GM12878 (cell line): ENCODE measurements around the gene B9D2. TPM values are rescaled to one million over a fixed set of nuclear protein-coding genes. Genes with fewer than 3 reads are reported as not detected.

ENCODE experiments used
- ATAC-seq: fragments of 200-7000 bp; cut with Tn5 transposase; 3 replicates; pipeline ENCODE4 v1.9.1; 2020; ENCODE audit warnings: mild to moderate bottlenecking, moderate library complexity
- BruUV-seq: library from RNA; stranded (reverse); fragments of 400-500 nt; replicated peaks from 2 replicates; lab custom pipeline; 2021; lab: Mats Ljungman, UMichigan
- CTCF ChIA-PET: fragments of 300-600 bp; sonication (Branson Sonifier 250); formaldehyde crosslinking; extraction: SDS; loops from one replicate; lab custom pipeline; 2021; ENCODE audit warnings: inconsistent platforms; lab: Yijun Ruan, JAX
- POLR2A ChIA-PET: fragments of 350-600 bp; formaldehyde crosslinking; extraction: SDS; loops from one replicate; lab custom pipeline; 2021; ENCODE audit warnings: inconsistent platforms; lab: Charles Lee
- RAD21 ChIA-PET: fragments of 300-600 bp; sonication (Branson Sonifier 250); formaldehyde crosslinking; loops from one replicate; lab custom pipeline; 2023; ENCODE audit warnings: antibody characterized with exemption; ENCODE audit not compliant: unreplicated experiment; lab: Charles Lee
- SMC1A ChIA-PET: fragments of 300-600 bp; sonication (Branson Sonifier 250); formaldehyde crosslinking; loops from one replicate; lab custom pipeline; 2023; ENCODE audit not compliant: unreplicated experiment, uncharacterized antibody; lab: Charles Lee
- DNase-seq: peaks from one replicate; pipeline ENCODE4 v3.0.0-alpha.2; 2011; ENCODE audit warnings: low read depth, low spot score
- FAIRE-seq: peaks from 3 replicates; lab custom pipeline; 2011; peaks lifted over from hg19 to GRCh38; lab: Jason Lieb, UNC
- H2AFZ ChIP-seq: 2 replicates; pipeline ENCODE4 v1.6.0; 2011; ENCODE audit warnings: low read depth, low read length, control low read depth; ENCODE audit not compliant: control insufficient read depth
- H3K27ac ChIP-seq: 2 replicates; pipeline ENCODE4 v1.5.1; 2011; ENCODE audit warnings: control low read depth; ENCODE audit not compliant: control insufficient read depth, insufficient read depth
- H3K27me3 ChIP-seq, 2 experiments: replicated peaks in 1 of 2; 2 replicates each; pipeline versions ENCODE4 v1.6.0 to v1.6.1; 2011; ENCODE audit warnings: low read length in 1 of 2; ENCODE audit not compliant: control insufficient read depth in 2 of 2, insufficient read depth in 2 of 2
- H3K36me3 ChIP-seq, 2 experiments: 2 replicates each; pipeline ENCODE4 v1.5.1; 2011; ENCODE audit warnings: low read length in 1 of 2; ENCODE audit not compliant: control insufficient read depth in 2 of 2, insufficient read depth in 2 of 2
- H3K4me1 ChIP-seq: 2 replicates; pipeline ENCODE4 v1.6.1; 2011; ENCODE audit warnings: mild to moderate bottlenecking, low read length, moderate library complexity, mixed read lengths; ENCODE audit not compliant: control insufficient read depth, insufficient read depth
- H3K4me2 ChIP-seq: 2 replicates; pipeline ENCODE4 v1.6.0; 2011; ENCODE audit warnings: control low read depth; ENCODE audit not compliant: control insufficient read depth, insufficient read depth
- H3K4me3 ChIP-seq: fragments of 200-600 bp; sonication (generic); 2 replicates; pipeline ENCODE4 v1.5.1; 2016
- H3K79me2 ChIP-seq: 2 replicates; pipeline ENCODE4 v1.6.0; 2011; ENCODE audit warnings: low read length; ENCODE audit not compliant: control insufficient read depth, insufficient read depth
- H3K9ac ChIP-seq: 2 replicates; pipeline ENCODE4 v1.8.0; 2011; ENCODE audit warnings: low read length, control low read depth, mixed read lengths; ENCODE audit not compliant: control insufficient read depth, insufficient read depth
- H3K9me3 ChIP-seq: replicated peaks from 3 replicates; pipeline ENCODE4 v1.5.1; 2011; ENCODE audit warnings: mild to moderate bottlenecking, low read length; ENCODE audit not compliant: control insufficient read depth, insufficient read depth
- H4K20me1 ChIP-seq: 2 replicates; pipeline ENCODE4 v1.6.0; 2011; ENCODE audit not compliant: control insufficient read depth, insufficient read depth
- ATF7 ChIP-seq: fragments of 450-650 bp; IDR thresholded peaks from 2 replicates; pipeline ENCODE4 v1.6.1; 2016; ENCODE audit warnings: low read depth, mild to moderate bottlenecking
- EZH2 ChIP-seq: IDR thresholded peaks from 2 replicates; pipeline ENCODE4 v1.6.1; 2012; ENCODE audit warnings: low read depth, mild to moderate bottlenecking, control low read depth, inconsistent platforms, low read length, borderline replicate concordance; ENCODE audit not compliant: control insufficient read depth
- HDAC2 ChIP-seq: fragments of 200-600 bp; sonication (generic); IDR thresholded peaks from 2 replicates; pipeline ENCODE4 v1.6.1; 2017
- JUND ChIP-seq: IDR thresholded peaks from 2 replicates; pipeline ENCODE4 v1.6.1; 2012; ENCODE audit warnings: low read depth, mild to moderate bottlenecking, low read length, improper control_type of control experiment, moderate library complexity
- NRF1 ChIP-seq: conservative IDR thresholded peaks from 2 replicates; pipeline ENCODE4 v1.6.1; 2011; ENCODE audit warnings: mild to moderate bottlenecking, low read depth, low read length, improper control_type of control experiment
- RCOR1 ChIP-seq: conservative IDR thresholded peaks from 2 replicates; pipeline ENCODE4 v1.6.1; 2012; ENCODE audit warnings: low read depth, low read length, improper control_type of control experiment
- TCF3 ChIP-seq: IDR thresholded peaks from 2 replicates; pipeline ENCODE4 v1.6.1; 2012; ENCODE audit warnings: low read depth, mild to moderate bottlenecking, low read length, borderline replicate concordance; ENCODE audit not compliant: insufficient read depth
- ZNF207 ChIP-seq: fragments of 450-650 bp; IDR thresholded peaks from 2 replicates; pipeline ENCODE4 v1.6.1; 2014; ENCODE audit warnings: antibody characterized with exemption, mild to moderate bottlenecking, borderline replicate concordance
- ZNF274 ChIP-seq: IDR thresholded peaks from one replicate; pipeline ENCODE4 v1.8.0; 2011; ENCODE audit not compliant: insufficient read length, insufficient read depth
- WGBS: methylation state at CpG from one replicate; pipeline ENCODE4 v1.1.6; 2016; ENCODE audit warnings: low lambda C conversion rate; ENCODE audit not compliant: insufficient replicate concordance, insufficient coverage; ENCODE audit errors: missing lambda C conversion rate; 5-methylcytosine and 5-hydroxymethylcytosine counted together
- in situ Hi-C: fragments of 300-500 bp; cut with MboI; formaldehyde crosslinking; loops from 9 replicates; pipeline ENCODE4 v1.14.3; 2018; ENCODE audit warnings: mixed read lengths
- intact Hi-C: fragments of 100-400 bp; cut with micrococcal nuclease; formaldehyde crosslinking; loops from one replicate; pipeline ENCODE4 v1.14.2; 2022; ENCODE audit not compliant: unreplicated experiment
- polyA plus RNA-seq, 11 experiments: library from polyadenylated mRNA; depleted of rRNA in 4 of 11; unstranded in 6 of 11; stranded (reverse) in 5 of 11; fragments of >200 nt; fragmentation: Nextera tagmentation in 4 of 11; fragmentation: Illumina TruSeq in 1 of 11; extraction: Ambion mirVana in 4 of 11; extraction: Trizol in 1 of 11; gene quantifications; 1 replicate in 1 of 11; 2 replicates in 10 of 11; pipeline versions ENCODE4 v1.2.1 to v1.2.3, GENCODE V29; 2011 to 2016; ENCODE audit warnings: inconsistent platforms in 2 of 11, missing spikeins in 2 of 11, low read depth in 1 of 11
- total RNA-seq, 4 experiments: library from RNA; depleted of rRNA in 3 of 4; stranded (reverse); fragments of >200 nt in 3 of 4; fragmentation: Illumina TruSeq in 1 of 4; extraction: Trizol in 1 of 4; gene quantifications; 2 replicates each; pipeline versions ENCODE4 v1.2.1 to v1.2.3, GENCODE V29; 2013 to 2021
- TF ChIP-seq, protein P1 (sequence below): IDR thresholded peaks from 2 replicates; pipeline ENCODE4 v1.6.1; 2011; ENCODE audit warnings: low read depth, mild to moderate bottlenecking, low read length, moderate library complexity, borderline replicate concordance; ENCODE audit errors: extremely low read depth
- TF ChIP-seq, protein P2 (sequence below): fragments of 450-650 bp; IDR thresholded peaks from 2 replicates; pipeline ENCODE4 v1.6.1; 2016; ENCODE audit warnings: mild to moderate bottlenecking

B9D2 gene
- total and polyA plus RNA-seq, 10 of the 15 experiments (the other 5 are each of a cell fraction or from before 2014, with no cell fraction given): 2.4 to 12.4 (median 5.0) TPM

GRCh38 chr19:41410336-41411054 lies 46.5 kb upstream of the B9D2 start:
- Histone ChIP-seq H3K4me1 (peaks cover 18% of the 10 kb centered on the region), H2AFZ (no peak overlapping the region), H3K9ac (peak overlapping the region; percentile 38; the same call in 1 of the 2 replicates), H3K27me3 (no peaks in the 10 kb centered on the region), H4K20me1 (no peaks in the 10 kb centered on the region), H3K36me3 (peaks cover 0 to 3% of the 10 kb centered on the region in 2 experiments; a peak in 3 of 4 replicates), H3K4me3 (no peak overlapping the region), H3K27ac (peak overlapping the region; percentile 85), H3K79me2 (peaks cover 5% of the 10 kb centered on the region), H3K9me3 (no peaks in the 10 kb centered on the region), H3K4me2 (peak overlapping the region; percentile 57; the same call in 1 of the 2 replicates)
- POLR2A ChIA-PET: no interaction called here
- no TSS peak for BruUV-seq
- DNase-seq (no peak), FAIRE-seq (no peak), ATAC-seq (no peak)
- TF ChIP-seq NRF1 (no peak), TCF3 (no peak), HDAC2 (no peak), EZH2 (no peak), ZNF207 (no peak), ATF7 (no peak), RCOR1 (no peak), ZNF274 (no peak), JUND (no peak)
- TF ChIP-seq, protein P1, sequence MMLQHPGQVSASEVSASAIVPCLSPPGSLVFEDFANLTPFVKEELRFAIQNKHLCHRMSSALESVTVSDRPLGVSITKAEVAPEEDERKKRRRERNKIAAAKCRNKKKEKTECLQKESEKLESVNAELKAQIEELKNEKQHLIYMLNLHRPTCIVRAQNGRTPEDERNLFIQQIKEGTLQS: no peak
- TF ChIP-seq, protein P2, sequence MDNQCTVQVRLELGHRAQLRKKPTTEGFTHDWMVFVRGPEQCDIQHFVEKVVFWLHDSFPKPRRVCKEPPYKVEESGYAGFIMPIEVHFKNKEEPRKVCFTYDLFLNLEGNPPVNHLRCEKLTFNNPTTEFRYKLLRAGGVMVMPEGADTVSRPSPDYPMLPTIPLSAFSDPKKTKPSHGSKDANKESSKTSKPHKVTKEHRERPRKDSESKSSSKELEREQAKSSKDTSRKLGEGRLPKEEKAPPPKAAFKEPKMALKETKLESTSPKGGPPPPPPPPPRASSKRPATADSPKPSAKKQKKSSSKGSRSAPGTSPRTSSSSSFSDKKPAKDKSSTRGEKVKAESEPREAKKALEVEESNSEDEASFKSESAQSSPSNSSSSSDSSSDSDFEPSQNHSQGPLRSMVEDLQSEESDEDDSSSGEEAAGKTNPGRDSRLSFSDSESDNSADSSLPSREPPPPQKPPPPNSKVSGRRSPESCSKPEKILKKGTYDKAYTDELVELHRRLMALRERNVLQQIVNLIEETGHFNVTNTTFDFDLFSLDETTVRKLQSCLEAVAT: no peak
- in situ Hi-C loops (no loop called here), intact Hi-C loops (no loop called here)
- RAD21 ChIA-PET: interaction anchor here (0.6 to 0.7 kb wide), 2 partner anchors 16 to 826 kb away, joined by 3 read pairs; no protein-coding TSS in a partner anchor
- SMC1A ChIA-PET: interaction anchor here (0.8 to 1.2 kb wide), 2 partner anchors 28 to 32 kb away, joined by 4 read pairs; no protein-coding TSS in a partner anchor
- WGBS: 98% methylated on average over 15 of the region's 23 CpGs
- CTCF ChIA-PET: interaction anchor here (0.6 to 1.6 kb wide), 4 partner anchors 22 to 102 kb away, joined by 3 to 5 read pairs (median 4); partner anchors contain the start of gene DMAC2
